ENCODE measurements around the gene COA5.

The COA5 gene

GRCh38 chr2:98648451-98648850, 40.1 kb upstream of the COA5 start:
- no peak for DNase-seq (ENCODE audit: low read depth)
- no peak overlapping the region for H3K4me3 ChIP-seq (ENCODE audit: low read depth, low read length)
- no peak for TF ChIP-seq CTCF (IDR thresholded peaks at IDR 0.05; ENCODE audit: low read depth, low read length, missing control alignments)

- no peak for DNase-seq (ENCODE audit: low read depth)
- TF ChIP-seq CTCF (IDR thresholded peaks at IDR 0.05; ENCODE audit: low read depth, low read length, missing control alignments): no peak
- no peak overlapping the region for H3K4me3 ChIP-seq (ENCODE audit: low read depth, low read length)
Measured at GRCh38 chr2:98647636-98648035, 39.3 kb upstream of the COA5 start.

- TF ChIP-seq CTCF (IDR thresholded peaks at IDR 0.05; ENCODE audit: low read depth, low read length, missing control alignments): no peak
- no peak for DNase-seq (ENCODE audit: low read depth)
- no peak overlapping the region for H3K4me3 ChIP-seq (ENCODE audit: low read depth, low read length)
Measured at GRCh38 chr2:98643496-98644100, 35.3 kb upstream of the COA5 start.

GRCh38 chr2:98637401-98638147, 29.3 kb upstream of the COA5 start:
- DNase-seq (ENCODE audit: low read depth): peak; percentile 34
- H3K4me3 ChIP-seq (ENCODE audit: low read depth, low read length): no peak overlapping the region
- no peak for TF ChIP-seq CTCF (IDR thresholded peaks at IDR 0.05; ENCODE audit: low read depth, low read length, missing control alignments)

GRCh38 chr2:98634406-98635092, 26.2 kb upstream of the COA5 start:
- peak; percentile 56 for TF ChIP-seq CTCF (IDR thresholded peaks at IDR 0.05; ENCODE audit: low read depth, low read length, missing control alignments)
- H3K4me3 ChIP-seq (ENCODE audit: low read depth, low read length): no peak overlapping the region
- no peak for DNase-seq (ENCODE audit: low read depth)

GRCh38 chr2:98632351-98632750, 24.0 kb upstream of the COA5 start:
- no peak overlapping the region for H3K4me3 ChIP-seq (ENCODE audit: low read depth, low read length)
- no peak for DNase-seq (ENCODE audit: low read depth)
- no peak for TF ChIP-seq CTCF (IDR thresholded peaks at IDR 0.05; ENCODE audit: low read depth, low read length, missing control alignments)

Measured in GM12864 (cell line).